HCT116 (cell line): Measurements from ENCODE around the gene ZNF660. TPM values are rescaled to one million over a fixed set of nuclear protein-coding genes. Genes with fewer than 3 reads are reported as not detected.

Experiments used
- ATAC-seq: fragments of 200-7000 bp; cut with Tn5 transposase; 2 replicates; pipeline ENCODE4 v1.9.1; 2020; ENCODE audit warnings: mild to moderate bottlenecking, moderate library complexity
- BruUV-seq: library from RNA; stranded (reverse); fragments of 400-500 nt; replicated peaks from 2 replicates; lab custom pipeline; 2021; lab: Mats Ljungman, UMichigan
- CTCF ChIA-PET: fragments of 300-600 bp; sonication (Branson Sonifier 250); formaldehyde crosslinking; loops from one replicate; lab custom pipeline; 2021; ENCODE audit warnings: antibody characterized with exemption; lab: Charles Lee
- POLR2A ChIA-PET: fragments of 300-600, 350-600 bp; sonication (Branson Sonifier 250); formaldehyde crosslinking; loops from one replicate; lab custom pipeline; 2021; ENCODE audit warnings: antibody characterized with exemption; lab: Charles Lee
- RAD21 ChIA-PET, 2 experiments: fragments of 300-600 bp; sonication (Branson Sonifier 250); formaldehyde crosslinking; loops; one replicate each; lab custom pipeline; 2023; ENCODE audit warnings: low total read pairs in 2 of 2; ENCODE audit not compliant: uncharacterized antibody in 2 of 2, unreplicated experiment in 2 of 2, low non-redundant PET in 1 of 2; lab: Charles Lee
- DNase-seq: peaks from one replicate; pipeline ENCODE4 v3.0.0-alpha.2; 2010; ENCODE audit warnings: low read depth, low spot score
- H2AFZ ChIP-seq: fragments of 200-600 bp; shearing (Covaris generic), sonication (generic); 2 replicates; pipeline ENCODE4 v1.6.1; 2017; ENCODE audit warnings: low read depth, mixed run types, mixed read lengths, antibody characterized with exemption, low read length; ENCODE audit not compliant: poor library complexity, severe bottlenecking
- H3K27ac ChIP-seq: 2 replicates; pipeline ENCODE4 v1.5.1; 2012; ENCODE audit warnings: low read depth, low read length
- H3K27me3 ChIP-seq: fragments of 200-600 bp; sonication (generic); 2 replicates; pipeline ENCODE4 v1.6.1; 2016; ENCODE audit warnings: mixed run types, low read length, mixed read lengths; ENCODE audit not compliant: insufficient read depth
- H3K36me3 ChIP-seq, 2 experiments: fragments of 200-500 bp in 1 of 2; fragments of 200-600 bp in 1 of 2; sonication (Bioruptor generic) in 1 of 2; sonication (generic) in 1 of 2; 2 replicates each; pipeline versions ENCODE4 v1.5.1 to v1.6.1; 2014 to 2016; ENCODE audit warnings: low read length in 2 of 2, inconsistent platforms in 1 of 2, mixed read lengths in 1 of 2, mixed run types in 1 of 2; ENCODE audit not compliant: insufficient read depth in 2 of 2, control insufficient read depth in 1 of 2
- H3K4me1 ChIP-seq, 2 experiments: fragments of 200-600 bp in 1 of 2; sonication (generic) in 1 of 2; 2 replicates each; pipeline versions ENCODE4 v1.5.1 to v1.6.1; 2012 to 2017; ENCODE audit warnings: low read length in 2 of 2, inconsistent platforms in 1 of 2, mild to moderate bottlenecking in 1 of 2, mixed read lengths in 1 of 2, mixed run types in 1 of 2, moderate library complexity in 1 of 2; ENCODE audit not compliant: insufficient read depth in 2 of 2, control insufficient read depth in 1 of 2
- H3K4me2 ChIP-seq: fragments of 200-600 bp; sonication (generic); 2 replicates; pipeline ENCODE4 v1.6.1; 2017; ENCODE audit warnings: mixed run types, low read length, mixed read lengths
- H3K4me3 ChIP-seq, 2 experiments: fragments of 200-600 bp in 1 of 2; sonication (generic) in 1 of 2; replicated peaks in 1 of 2; 2 replicates each; pipeline ENCODE4 v1.5.1; 2011 to 2016; ENCODE audit warnings: low read length in 2 of 2, control low read depth in 1 of 2, low read depth in 1 of 2, mild to moderate bottlenecking in 1 of 2, mixed read lengths in 1 of 2, mixed run types in 1 of 2
- H3K79me2 ChIP-seq: fragments of 200-600 bp; sonication (generic); 2 replicates; pipeline ENCODE4 v1.6.1; 2017; ENCODE audit warnings: mild to moderate bottlenecking, mixed run types, low read length, moderate library complexity, mixed read lengths; ENCODE audit not compliant: insufficient read depth
- H3K9ac ChIP-seq: fragments of 200-600 bp; sonication (generic); 2 replicates; pipeline ENCODE4 v1.6.1; 2016; ENCODE audit warnings: low read length, mixed read lengths
- H3K9me2 ChIP-seq: fragments of 200-600 bp; sonication (generic), shearing (Covaris generic); 2 replicates; pipeline ENCODE4 v1.6.1; 2017; ENCODE audit warnings: mixed run types, mild to moderate bottlenecking, moderate library complexity; ENCODE audit not compliant: insufficient read depth
- H3K9me3 ChIP-seq, 2 experiments: fragments of 200-500 bp in 1 of 2; fragments of 200-600 bp in 1 of 2; sonication (Bioruptor generic) in 1 of 2; sonication (generic) in 1 of 2; 2 replicates each; pipeline ENCODE4 v1.6.1; 2014 to 2017; ENCODE audit warnings: low read length in 2 of 2, mixed read lengths in 2 of 2, inconsistent platforms in 1 of 2, low read depth in 1 of 2, mild to moderate bottlenecking in 1 of 2, mixed run types in 1 of 2, moderate library complexity in 1 of 2; ENCODE audit not compliant: control insufficient read depth in 1 of 2, insufficient read depth in 1 of 2
- H4K20me1 ChIP-seq: fragments of 200-600 bp; sonication (generic), shearing (Covaris generic); 2 replicates; pipeline ENCODE4 v1.6.1; 2017; ENCODE audit warnings: mixed run types, mild to moderate bottlenecking, moderate library complexity; ENCODE audit not compliant: insufficient read depth
- CBX3 ChIP-seq: IDR thresholded peaks from 2 replicates; pipeline ENCODE4 v1.6.1; 2012; ENCODE audit warnings: low read depth
- CEBPB ChIP-seq: IDR thresholded peaks from 2 replicates; pipeline ENCODE4 v1.6.1; 2012; ENCODE audit warnings: low read depth
- CTCF ChIP-seq, 3 experiments: fragments of 200-600 bp in 1 of 3; sonication (generic) in 1 of 3; IDR thresholded peaks in 2 of 3; conservative IDR thresholded peaks in 1 of 3; 2 replicates each; pipeline ENCODE4 v1.5.1; 2012 to 2017; ENCODE audit warnings: low read depth in 2 of 3, low read length in 2 of 3, antibody characterized with exemption in 1 of 3, borderline replicate concordance in 1 of 3, control low read depth in 1 of 3, mild to moderate bottlenecking in 1 of 3, mixed read lengths in 1 of 3, mixed run types in 1 of 3, moderate library complexity in 1 of 3; ENCODE audit not compliant: insufficient read depth in 1 of 3
- EGR1 ChIP-seq: IDR thresholded peaks from 2 replicates; pipeline ENCODE4 v1.6.1; 2012; ENCODE audit warnings: low read depth
- EZH2 ChIP-seq: fragments of 200-600 bp; sonication (generic); IDR thresholded peaks from 2 replicates; pipeline ENCODE4 v1.6.1; 2017; ENCODE audit warnings: antibody characterized with exemption, mixed run types
- EZH2phosphoT487 ChIP-seq: fragments of 200-600 bp; IDR thresholded peaks from 2 replicates; pipeline ENCODE4 v1.6.1; 2018; ENCODE audit warnings: antibody characterized with exemption, borderline replicate concordance
- JUND ChIP-seq: IDR thresholded peaks from 2 replicates; pipeline ENCODE4 v1.6.1; 2012
- MAX ChIP-seq: IDR thresholded peaks from 2 replicates; pipeline ENCODE4 v1.6.1; 2012
- POLR2A ChIP-seq: IDR thresholded peaks from 2 replicates; pipeline ENCODE4 v1.7.0; 2011; ENCODE audit warnings: borderline replicate concordance; ENCODE audit not compliant: insufficient read depth, insufficient read length; ENCODE audit errors: extremely low read depth
- POLR2AphosphoS5 ChIP-seq: IDR thresholded peaks from 2 replicates; pipeline ENCODE4 v1.6.1; 2011; ENCODE audit warnings: mild to moderate bottlenecking, low read depth, low read length, moderate library complexity
- RAD21 ChIP-seq: IDR thresholded peaks from 2 replicates; pipeline ENCODE4 v1.6.1; 2012; ENCODE audit warnings: low read depth, mild to moderate bottlenecking
- REST ChIP-seq: IDR thresholded peaks from 2 replicates; pipeline ENCODE4 v1.6.1; 2012; ENCODE audit warnings: low read depth
- SP1 ChIP-seq: IDR thresholded peaks from 2 replicates; pipeline ENCODE4 v1.6.1; 2012; ENCODE audit warnings: low read depth
- SRF ChIP-seq: IDR thresholded peaks from 2 replicates; pipeline ENCODE4 v1.6.1; 2012; ENCODE audit warnings: low read depth
- TCF7L2 ChIP-seq: IDR thresholded peaks from 2 replicates; pipeline ENCODE4 v1.7.0; 2011; ENCODE audit warnings: borderline replicate concordance, inconsistent platforms; ENCODE audit not compliant: insufficient read depth, insufficient read length; ENCODE audit errors: extremely low read depth
- YY1 ChIP-seq: IDR thresholded peaks from 2 replicates; pipeline ENCODE4 v1.6.1; 2011; ENCODE audit warnings: low read length, low read depth, moderate library complexity, mild to moderate bottlenecking; ENCODE audit not compliant: insufficient replicate concordance; ENCODE audit errors: extremely low read depth
- ZBTB33 ChIP-seq: IDR thresholded peaks from 2 replicates; pipeline ENCODE4 v1.6.1; 2011; ENCODE audit warnings: mild to moderate bottlenecking, low read length, moderate library complexity; ENCODE audit not compliant: insufficient replicate concordance; ENCODE audit errors: extremely low read depth
- intact Hi-C: fragments of 100-400 bp; cut with micrococcal nuclease; formaldehyde crosslinking; loops from 2 replicates; pipeline ENCODE4 v1.10.0; 2022
- total RNA-seq: library from RNA; stranded (reverse); gene quantifications from one replicate; pipeline ENCODE4 v1.2.1, GENCODE V29; 2021; ENCODE audit not compliant: unreplicated experiment

Gene ZNF660
- total RNA-seq, 1 experiment from 2014 or later = not detected

GRCh38 chr3:44628716-44629115, 44.0 kb downstream of the ZNF660 start (continued):
- TF ChIP-seq EZH2phosphoT487 (no peak), JUND (no peak), POLR2AphosphoS5 (no peak)

GRCh38 chr3:44632193-44632592, 47.4 kb downstream of the ZNF660 start:
- Histone ChIP-seq H3K36me3 (peaks cover 34 to 40% of the 10 kb centered on the region in 2 experiments), H3K27ac (no peak overlapping the region), H4K20me1 (no peaks in the 10 kb centered on the region), H3K4me3 (no peak overlapping the region), H3K79me2 (peaks cover 36% of the 10 kb centered on the region), H3K4me2 (no peak overlapping the region), H3K4me1 (no peaks in the 10 kb centered on the region), H2AFZ (no peak overlapping the region), H3K9me2 (no peaks in the 10 kb centered on the region), H3K9me3 (no peaks in the 10 kb centered on the region; a peak in 1 of 4 replicates), H3K27me3 (no peaks in the 10 kb centered on the region), H3K9ac (no peak overlapping the region)
- no TSS peak for BruUV-seq
- ChIA-PET RAD21 (no interaction called here), CTCF (no interaction called here), POLR2A (no interaction called here)
- ATAC-seq (no peak), DNase-seq (no peak)
- intact Hi-C loops = no loop called here
- no peak for TF ChIP-seq RAD21
- no peak for TF ChIP-seq EZH2phosphoT487
- TF ChIP-seq TCF7L2 = no peak
- no peak for TF ChIP-seq POLR2A
- TF ChIP-seq YY1 = no peak
- no peak for TF ChIP-seq MAX
- TF ChIP-seq REST = no peak
- no peak for TF ChIP-seq EZH2
- TF ChIP-seq EGR1 = no peak
- TF ChIP-seq SP1 = no peak
- TF ChIP-seq SRF = no peak
- no peak for TF ChIP-seq ZBTB33
- TF ChIP-seq CEBPB = no peak
- TF ChIP-seq CBX3 = no peak
- TF ChIP-seq CTCF (IDR thresholded peaks at IDR 0.05 in 2 of 3, conservative IDR thresholded peaks at IDR 0.05 in 1 of 3; ENCODE audit: borderline replicate concordance in 1 of 3, insufficient read depth in 1 of 3, low read depth in 2 of 3, low read length in 2 of 3) = no peak
